Osteocyte (in vitro differentiated cells): ENCODE measurements around the gene MST1. TPM values are rescaled to one million over a fixed set of nuclear protein-coding genes. Genes with fewer than 3 reads are reported as not detected.

Experiments used
- DNase-seq: peaks from one replicate; pipeline ENCODE4 v3.0.0; 2021; ENCODE audit warnings: mixed read lengths; ENCODE audit not compliant: unreplicated experiment; ENCODE audit errors: extremely low spot score
- H3K27ac Mint-ChIP-seq: one replicate; pipeline ENCODE4 v1.8.0; 2021; ENCODE audit warnings: mild to moderate bottlenecking, mixed read lengths; ENCODE audit not compliant: unreplicated experiment
- H3K27me3 Mint-ChIP-seq: one replicate; pipeline ENCODE4 v1.8.0; 2021; ENCODE audit warnings: mixed read lengths; ENCODE audit not compliant: unreplicated experiment
- H3K36me3 Mint-ChIP-seq: one replicate; pipeline ENCODE4 v1.8.0; 2021; ENCODE audit warnings: mixed read lengths; ENCODE audit not compliant: unreplicated experiment
- H3K4me1 Mint-ChIP-seq: one replicate; pipeline ENCODE4 v1.8.0; 2021; ENCODE audit warnings: mixed read lengths; ENCODE audit not compliant: unreplicated experiment
- H3K4me3 Mint-ChIP-seq: one replicate; pipeline ENCODE4 v1.8.0; 2021; ENCODE audit warnings: mild to moderate bottlenecking, moderate library complexity, mixed read lengths; ENCODE audit not compliant: unreplicated experiment
- H3K9me3 Mint-ChIP-seq: one replicate; pipeline ENCODE4 v1.8.0; 2021; ENCODE audit warnings: mixed read lengths; ENCODE audit not compliant: unreplicated experiment
- CTCF ChIP-seq: fragments of 200-600 bp; sonication (generic); IDR thresholded peaks from 2 replicates; pipeline ENCODE4 v1.5.0; 2021; ENCODE audit warnings: antibody characterized with exemption, mild to moderate bottlenecking, moderate library complexity
- total RNA-seq: library from RNA; stranded (reverse); gene quantifications from 2 replicates; pipeline ENCODE4 v1.2.1, GENCODE V29; 2021

MST1 gene
- total RNA-seq, 1 donor from 2014 or later, result 38.3 TPM

GRCh38 chr3:49641921-49642707, 47.2 kb downstream of the MST1 start:
- no peak for DNase-seq
- Mint-ChIP-seq H3K36me3 (no peaks in the 10 kb centered on the region), H3K9me3 (no peaks in the 10 kb centered on the region), H3K27me3 (peaks cover 2% of the 10 kb centered on the region), H3K27ac (no peak overlapping the region), H3K4me3 (no peak overlapping the region), H3K4me1 (peaks cover 5% of the 10 kb centered on the region)
- no peak for TF ChIP-seq CTCF

- Mint-ChIP-seq H3K4me3 (no peak overlapping the region), H3K4me1 (peaks cover 5% of the 10 kb centered on the region), H3K27ac (no peak overlapping the region), H3K9me3 (no peaks in the 10 kb centered on the region), H3K36me3 (no peaks in the 10 kb centered on the region), H3K27me3 (peaks cover 3% of the 10 kb centered on the region)
- DNase-seq, result no peak
- no peak for TF ChIP-seq CTCF
These were observed 48.0 kb downstream of the MST1 start for GRCh38 chr3:49641292-49641691.

GRCh38 chr3:49639551-49639950, 49.7 kb downstream of the MST1 start:
- Mint-ChIP-seq H3K9me3 (no peaks in the 10 kb centered on the region), H3K27ac (no peak overlapping the region), H3K27me3 (peaks cover 12% of the 10 kb centered on the region), H3K4me1 (peaks cover 5% of the 10 kb centered on the region), H3K4me3 (no peak overlapping the region), H3K36me3 (no peaks in the 10 kb centered on the region)
- TF ChIP-seq CTCF, result no peak
- DNase-seq, result no peak

GRCh38 chr3:49638445-49638844, 50.8 kb downstream of the MST1 start:
- Mint-ChIP-seq H3K4me1 (peaks cover 5% of the 10 kb centered on the region), H3K9me3 (no peaks in the 10 kb centered on the region), H3K4me3 (no peak overlapping the region), H3K27ac (no peak overlapping the region), H3K36me3 (no peaks in the 10 kb centered on the region), H3K27me3 (peaks cover 12% of the 10 kb centered on the region)
- no peak for TF ChIP-seq CTCF
- no peak for DNase-seq

GRCh38 chr3:49636883-49637609, 52.2 kb downstream of the MST1 start:
- H3K36me3 Mint-ChIP-seq, result no peaks in the 10 kb centered on the region
- no peak for TF ChIP-seq CTCF
- no peak for DNase-seq
- no peak overlapping the region for H3K27ac Mint-ChIP-seq
- H3K4me3 Mint-ChIP-seq, result peak overlapping the region; percentile 16
- peaks cover 5% of the 10 kb centered on the region for H3K4me1 Mint-ChIP-seq
- H3K27me3 Mint-ChIP-seq, result peaks cover 14% of the 10 kb centered on the region
- peaks cover 1% of the 10 kb centered on the region for H3K9me3 Mint-ChIP-seq
